HCT116 (cell line): ENCODE data around the gene ATRIP. TPM values are rescaled to one million over a fixed set of nuclear protein-coding genes. Genes with fewer than 3 reads are reported as not detected.

Experiments
- ATAC-seq: fragments of 200-7000 bp; cut with Tn5 transposase; 2 replicates; pipeline ENCODE4 v1.9.1; 2020; ENCODE audit warnings: mild to moderate bottlenecking, moderate library complexity
- BruUV-seq: library from RNA; stranded (reverse); fragments of 400-500 nt; replicated peaks from 2 replicates; lab custom pipeline; 2021; lab: Mats Ljungman, UMichigan
- CTCF ChIA-PET: fragments of 300-600 bp; sonication (Branson Sonifier 250); formaldehyde crosslinking; loops from one replicate; lab custom pipeline; 2021; ENCODE audit warnings: antibody characterized with exemption; lab: Charles Lee
- POLR2A ChIA-PET: fragments of 300-600, 350-600 bp; sonication (Branson Sonifier 250); formaldehyde crosslinking; loops from one replicate; lab custom pipeline; 2021; ENCODE audit warnings: antibody characterized with exemption; lab: Charles Lee
- RAD21 ChIA-PET, 2 experiments: fragments of 300-600 bp; sonication (Branson Sonifier 250); formaldehyde crosslinking; loops; one replicate each; lab custom pipeline; 2023; ENCODE audit warnings: low total read pairs in 2 of 2; ENCODE audit not compliant: uncharacterized antibody in 2 of 2, unreplicated experiment in 2 of 2, low non-redundant PET in 1 of 2; lab: Charles Lee
- DNase-seq: peaks from one replicate; pipeline ENCODE4 v3.0.0-alpha.2; 2010; ENCODE audit warnings: low read depth, low spot score
- H2AFZ ChIP-seq: fragments of 200-600 bp; shearing (Covaris generic), sonication (generic); 2 replicates; pipeline ENCODE4 v1.6.1; 2017; ENCODE audit warnings: low read depth, mixed run types, mixed read lengths, antibody characterized with exemption, low read length; ENCODE audit not compliant: poor library complexity, severe bottlenecking
- H3K27ac ChIP-seq: 2 replicates; pipeline ENCODE4 v1.5.1; 2012; ENCODE audit warnings: low read depth, low read length
- H3K27me3 ChIP-seq: fragments of 200-600 bp; sonication (generic); 2 replicates; pipeline ENCODE4 v1.6.1; 2016; ENCODE audit warnings: mixed run types, low read length, mixed read lengths; ENCODE audit not compliant: insufficient read depth
- H3K36me3 ChIP-seq, 2 experiments: fragments of 200-500 bp in 1 of 2; fragments of 200-600 bp in 1 of 2; sonication (Bioruptor generic) in 1 of 2; sonication (generic) in 1 of 2; 2 replicates each; pipeline versions ENCODE4 v1.5.1 to v1.6.1; 2014 to 2016; ENCODE audit warnings: low read length in 2 of 2, inconsistent platforms in 1 of 2, mixed read lengths in 1 of 2, mixed run types in 1 of 2; ENCODE audit not compliant: insufficient read depth in 2 of 2, control insufficient read depth in 1 of 2
- H3K4me1 ChIP-seq, 2 experiments: fragments of 200-600 bp in 1 of 2; sonication (generic) in 1 of 2; 2 replicates each; pipeline versions ENCODE4 v1.5.1 to v1.6.1; 2012 to 2017; ENCODE audit warnings: low read length in 2 of 2, inconsistent platforms in 1 of 2, mild to moderate bottlenecking in 1 of 2, mixed read lengths in 1 of 2, mixed run types in 1 of 2, moderate library complexity in 1 of 2; ENCODE audit not compliant: insufficient read depth in 2 of 2, control insufficient read depth in 1 of 2
- H3K4me2 ChIP-seq: fragments of 200-600 bp; sonication (generic); 2 replicates; pipeline ENCODE4 v1.6.1; 2017; ENCODE audit warnings: mixed run types, low read length, mixed read lengths
- H3K4me3 ChIP-seq, 2 experiments: fragments of 200-600 bp in 1 of 2; sonication (generic) in 1 of 2; replicated peaks in 1 of 2; 2 replicates each; pipeline ENCODE4 v1.5.1; 2011 to 2016; ENCODE audit warnings: low read length in 2 of 2, control low read depth in 1 of 2, low read depth in 1 of 2, mild to moderate bottlenecking in 1 of 2, mixed read lengths in 1 of 2, mixed run types in 1 of 2
- H3K79me2 ChIP-seq: fragments of 200-600 bp; sonication (generic); 2 replicates; pipeline ENCODE4 v1.6.1; 2017; ENCODE audit warnings: mild to moderate bottlenecking, mixed run types, low read length, moderate library complexity, mixed read lengths; ENCODE audit not compliant: insufficient read depth
- H3K9ac ChIP-seq: fragments of 200-600 bp; sonication (generic); 2 replicates; pipeline ENCODE4 v1.6.1; 2016; ENCODE audit warnings: low read length, mixed read lengths
- H3K9me2 ChIP-seq: fragments of 200-600 bp; sonication (generic), shearing (Covaris generic); 2 replicates; pipeline ENCODE4 v1.6.1; 2017; ENCODE audit warnings: mixed run types, mild to moderate bottlenecking, moderate library complexity; ENCODE audit not compliant: insufficient read depth
- H3K9me3 ChIP-seq, 2 experiments: fragments of 200-500 bp in 1 of 2; fragments of 200-600 bp in 1 of 2; sonication (Bioruptor generic) in 1 of 2; sonication (generic) in 1 of 2; 2 replicates each; pipeline ENCODE4 v1.6.1; 2014 to 2017; ENCODE audit warnings: low read length in 2 of 2, mixed read lengths in 2 of 2, inconsistent platforms in 1 of 2, low read depth in 1 of 2, mild to moderate bottlenecking in 1 of 2, mixed run types in 1 of 2, moderate library complexity in 1 of 2; ENCODE audit not compliant: control insufficient read depth in 1 of 2, insufficient read depth in 1 of 2
- H4K20me1 ChIP-seq: fragments of 200-600 bp; sonication (generic), shearing (Covaris generic); 2 replicates; pipeline ENCODE4 v1.6.1; 2017; ENCODE audit warnings: mixed run types, mild to moderate bottlenecking, moderate library complexity; ENCODE audit not compliant: insufficient read depth
- CBX3 ChIP-seq: IDR thresholded peaks from 2 replicates; pipeline ENCODE4 v1.6.1; 2012; ENCODE audit warnings: low read depth
- CEBPB ChIP-seq: IDR thresholded peaks from 2 replicates; pipeline ENCODE4 v1.6.1; 2012; ENCODE audit warnings: low read depth
- EGR1 ChIP-seq: IDR thresholded peaks from 2 replicates; pipeline ENCODE4 v1.6.1; 2012; ENCODE audit warnings: low read depth
- JUND ChIP-seq: IDR thresholded peaks from 2 replicates; pipeline ENCODE4 v1.6.1; 2012
- MAX ChIP-seq: IDR thresholded peaks from 2 replicates; pipeline ENCODE4 v1.6.1; 2012
- POLR2A ChIP-seq: IDR thresholded peaks from 2 replicates; pipeline ENCODE4 v1.7.0; 2011; ENCODE audit warnings: borderline replicate concordance; ENCODE audit not compliant: insufficient read depth, insufficient read length; ENCODE audit errors: extremely low read depth
- POLR2AphosphoS5 ChIP-seq: IDR thresholded peaks from 2 replicates; pipeline ENCODE4 v1.6.1; 2011; ENCODE audit warnings: mild to moderate bottlenecking, low read depth, low read length, moderate library complexity
- RAD21 ChIP-seq: IDR thresholded peaks from 2 replicates; pipeline ENCODE4 v1.6.1; 2012; ENCODE audit warnings: low read depth, mild to moderate bottlenecking
- SRF ChIP-seq: IDR thresholded peaks from 2 replicates; pipeline ENCODE4 v1.6.1; 2012; ENCODE audit warnings: low read depth
- YY1 ChIP-seq: IDR thresholded peaks from 2 replicates; pipeline ENCODE4 v1.6.1; 2011; ENCODE audit warnings: low read length, low read depth, moderate library complexity, mild to moderate bottlenecking; ENCODE audit not compliant: insufficient replicate concordance; ENCODE audit errors: extremely low read depth
- ZFX ChIP-seq: fragments of 450-650 bp; IDR thresholded peaks from 2 replicates; pipeline ENCODE4 v1.6.1; 2017
- ZNF274 ChIP-seq: fragments of 200-500 bp; sonication (Bioruptor generic); IDR thresholded peaks from 2 replicates; pipeline ENCODE4 v1.6.1; 2014; ENCODE audit warnings: mild to moderate bottlenecking, low read depth, low read length, inconsistent platforms
- intact Hi-C: fragments of 100-400 bp; cut with micrococcal nuclease; formaldehyde crosslinking; loops from 2 replicates; pipeline ENCODE4 v1.10.0; 2022
- total RNA-seq: library from RNA; stranded (reverse); gene quantifications from one replicate; pipeline ENCODE4 v1.2.1, GENCODE V29; 2021; ENCODE audit not compliant: unreplicated experiment
- TF ChIP-seq, protein P1 (sequence below): IDR thresholded peaks from 2 replicates; pipeline ENCODE4 v1.6.1; 2011; ENCODE audit warnings: mild to moderate bottlenecking, low read length, moderate library complexity; ENCODE audit not compliant: insufficient replicate concordance; ENCODE audit errors: extremely low read depth
- TF ChIP-seq, protein P2 (sequence below): IDR thresholded peaks from 2 replicates; pipeline ENCODE4 v1.6.1; 2012; ENCODE audit warnings: low read depth
- TF ChIP-seq, protein P3 (sequence below): IDR thresholded peaks from 2 replicates; pipeline ENCODE4 v1.6.1; 2012
- TF ChIP-seq, protein P4 (sequence below), 3 experiments: fragments of 200-600 bp in 1 of 3; sonication (generic) in 1 of 3; IDR thresholded peaks in 2 of 3; conservative IDR thresholded peaks in 1 of 3; 2 replicates each; pipeline ENCODE4 v1.5.1; 2012 to 2017; ENCODE audit warnings: low read depth in 2 of 3, low read length in 2 of 3, antibody characterized with exemption in 1 of 3, borderline replicate concordance in 1 of 3, control low read depth in 1 of 3, mild to moderate bottlenecking in 1 of 3, mixed read lengths in 1 of 3, mixed run types in 1 of 3, moderate library complexity in 1 of 3; ENCODE audit not compliant: insufficient read depth in 1 of 3

ATRIP gene
- total RNA-seq, 1 experiment from 2014 or later, result 15.6 TPM

- Histone ChIP-seq H2AFZ (no peak overlapping the region), H3K27me3 (no peaks in the 10 kb centered on the region), H3K4me2 (no peak overlapping the region), H3K27ac (no peak overlapping the region; the same call in 1 of the 2 replicates), H3K79me2 (peaks cover 57% of the 10 kb centered on the region), H3K36me3 (peaks cover 0 to 7% of the 10 kb centered on the region in 2 experiments; a peak in 1 of 4 replicates), H4K20me1 (no peaks in the 10 kb centered on the region), H3K4me3 (no peak overlapping the region), H3K9ac (no peak overlapping the region), H3K4me1 (peaks cover 33 to 57% of the 10 kb centered on the region in 2 experiments), H3K9me2 (no peaks in the 10 kb centered on the region), H3K9me3 (no peaks in the 10 kb centered on the region)
- DNase-seq (no peak), ATAC-seq (no peak)
- RAD21 ChIA-PET, result interaction anchor here in 1 of 2 experiments (0.9 kb wide), 1 partner anchor 24 kb away, joined by 3 read pairs; the partner anchor contains the start of gene ATRIP
- CTCF ChIA-PET, result no interaction called here
- no TSS peak for BruUV-seq
- POLR2A ChIA-PET, result no interaction called here
- intact Hi-C loops, result no loop called here
- TF ChIP-seq ZFX (no peak), EGR1 (no peak), POLR2AphosphoS5 (no peak), MAX (no peak), CEBPB (no peak), ZNF274 (no peak), POLR2A (no peak), JUND (no peak), CBX3 (no peak), SRF (no peak), RAD21 (no peak), YY1 (no peak)
- TF ChIP-seq, protein P1, sequence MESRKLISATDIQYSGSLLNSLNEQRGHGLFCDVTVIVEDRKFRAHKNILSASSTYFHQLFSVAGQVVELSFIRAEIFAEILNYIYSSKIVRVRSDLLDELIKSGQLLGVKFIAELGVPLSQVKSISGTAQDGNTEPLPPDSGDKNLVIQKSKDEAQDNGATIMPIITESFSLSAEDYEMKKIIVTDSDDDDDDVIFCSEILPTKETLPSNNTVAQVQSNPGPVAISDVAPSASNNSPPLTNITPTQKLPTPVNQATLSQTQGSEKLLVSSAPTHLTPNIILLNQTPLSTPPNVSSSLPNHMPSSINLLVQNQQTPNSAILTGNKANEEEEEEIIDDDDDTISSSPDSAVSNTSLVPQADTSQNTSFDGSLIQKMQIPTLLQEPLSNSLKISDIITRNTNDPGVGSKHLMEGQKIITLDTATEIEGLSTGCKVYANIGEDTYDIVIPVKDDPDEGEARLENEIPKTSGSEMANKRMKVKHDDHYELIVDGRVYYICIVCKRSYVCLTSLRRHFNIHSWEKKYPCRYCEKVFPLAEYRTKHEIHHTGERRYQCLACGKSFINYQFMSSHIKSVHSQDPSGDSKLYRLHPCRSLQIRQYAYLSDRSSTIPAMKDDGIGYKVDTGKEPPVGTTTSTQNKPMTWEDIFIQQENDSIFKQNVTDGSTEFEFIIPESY, result no peak
- TF ChIP-seq, protein P2, sequence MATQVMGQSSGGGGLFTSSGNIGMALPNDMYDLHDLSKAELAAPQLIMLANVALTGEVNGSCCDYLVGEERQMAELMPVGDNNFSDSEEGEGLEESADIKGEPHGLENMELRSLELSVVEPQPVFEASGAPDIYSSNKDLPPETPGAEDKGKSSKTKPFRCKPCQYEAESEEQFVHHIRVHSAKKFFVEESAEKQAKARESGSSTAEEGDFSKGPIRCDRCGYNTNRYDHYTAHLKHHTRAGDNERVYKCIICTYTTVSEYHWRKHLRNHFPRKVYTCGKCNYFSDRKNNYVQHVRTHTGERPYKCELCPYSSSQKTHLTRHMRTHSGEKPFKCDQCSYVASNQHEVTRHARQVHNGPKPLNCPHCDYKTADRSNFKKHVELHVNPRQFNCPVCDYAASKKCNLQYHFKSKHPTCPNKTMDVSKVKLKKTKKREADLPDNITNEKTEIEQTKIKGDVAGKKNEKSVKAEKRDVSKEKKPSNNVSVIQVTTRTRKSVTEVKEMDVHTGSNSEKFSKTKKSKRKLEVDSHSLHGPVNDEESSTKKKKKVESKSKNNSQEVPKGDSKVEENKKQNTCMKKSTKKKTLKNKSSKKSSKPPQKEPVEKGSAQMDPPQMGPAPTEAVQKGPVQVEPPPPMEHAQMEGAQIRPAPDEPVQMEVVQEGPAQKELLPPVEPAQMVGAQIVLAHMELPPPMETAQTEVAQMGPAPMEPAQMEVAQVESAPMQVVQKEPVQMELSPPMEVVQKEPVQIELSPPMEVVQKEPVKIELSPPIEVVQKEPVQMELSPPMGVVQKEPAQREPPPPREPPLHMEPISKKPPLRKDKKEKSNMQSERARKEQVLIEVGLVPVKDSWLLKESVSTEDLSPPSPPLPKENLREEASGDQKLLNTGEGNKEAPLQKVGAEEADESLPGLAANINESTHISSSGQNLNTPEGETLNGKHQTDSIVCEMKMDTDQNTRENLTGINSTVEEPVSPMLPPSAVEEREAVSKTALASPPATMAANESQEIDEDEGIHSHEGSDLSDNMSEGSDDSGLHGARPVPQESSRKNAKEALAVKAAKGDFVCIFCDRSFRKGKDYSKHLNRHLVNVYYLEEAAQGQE, result no peak
- TF ChIP-seq, protein P3, sequence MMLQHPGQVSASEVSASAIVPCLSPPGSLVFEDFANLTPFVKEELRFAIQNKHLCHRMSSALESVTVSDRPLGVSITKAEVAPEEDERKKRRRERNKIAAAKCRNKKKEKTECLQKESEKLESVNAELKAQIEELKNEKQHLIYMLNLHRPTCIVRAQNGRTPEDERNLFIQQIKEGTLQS, result no peak
- TF ChIP-seq, protein P4, sequence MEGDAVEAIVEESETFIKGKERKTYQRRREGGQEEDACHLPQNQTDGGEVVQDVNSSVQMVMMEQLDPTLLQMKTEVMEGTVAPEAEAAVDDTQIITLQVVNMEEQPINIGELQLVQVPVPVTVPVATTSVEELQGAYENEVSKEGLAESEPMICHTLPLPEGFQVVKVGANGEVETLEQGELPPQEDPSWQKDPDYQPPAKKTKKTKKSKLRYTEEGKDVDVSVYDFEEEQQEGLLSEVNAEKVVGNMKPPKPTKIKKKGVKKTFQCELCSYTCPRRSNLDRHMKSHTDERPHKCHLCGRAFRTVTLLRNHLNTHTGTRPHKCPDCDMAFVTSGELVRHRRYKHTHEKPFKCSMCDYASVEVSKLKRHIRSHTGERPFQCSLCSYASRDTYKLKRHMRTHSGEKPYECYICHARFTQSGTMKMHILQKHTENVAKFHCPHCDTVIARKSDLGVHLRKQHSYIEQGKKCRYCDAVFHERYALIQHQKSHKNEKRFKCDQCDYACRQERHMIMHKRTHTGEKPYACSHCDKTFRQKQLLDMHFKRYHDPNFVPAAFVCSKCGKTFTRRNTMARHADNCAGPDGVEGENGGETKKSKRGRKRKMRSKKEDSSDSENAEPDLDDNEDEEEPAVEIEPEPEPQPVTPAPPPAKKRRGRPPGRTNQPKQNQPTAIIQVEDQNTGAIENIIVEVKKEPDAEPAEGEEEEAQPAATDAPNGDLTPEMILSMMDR (IDR thresholded peaks at IDR 0.05 in 2 of 3, conservative IDR thresholded peaks at IDR 0.05 in 1 of 3; ENCODE audit: borderline replicate concordance in 1 of 3, insufficient read depth in 1 of 3, low read depth in 2 of 3, low read length in 2 of 3), result no peak
Measured at GRCh38 chr3:48470286-48470685, 23.7 kb downstream of the ATRIP start.
